ENCODE data around the gene THSD7A. TPM values are rescaled to one million over a fixed set of nuclear protein-coding genes. Genes with fewer than 3 reads are reported as not detected.

Gene THSD7A
- total and polyA plus RNA-seq, 2 of the 4 experiments (the other 2 are of a cell fraction): 0.02 to 0.18 TPM

- Histone ChIP-seq H2BK120ac (ENCODE audit: low read depth, low read length) (no peak overlapping the region), H3K36me3 (ENCODE audit: control insufficient read depth, insufficient read depth, low read length) (no peaks in the 10 kb centered on the region), H3K9me1 (ENCODE audit: insufficient read depth, low read length) (no peaks in the 10 kb centered on the region), H4K5ac (ENCODE audit: low read depth, low read length) (no peak overlapping the region), H3K9ac (ENCODE audit: low read depth, low read length) (no peak overlapping the region), H2AFZ (replicated peaks; ENCODE audit: low read length, poor library complexity) (no peak overlapping the region), H3K4ac (ENCODE audit: low read depth, low read length) (no peak overlapping the region), H4K8ac (ENCODE audit: low read depth in 2 of 2, low read length in 2 of 2) (no peak overlapping the region), H3K27ac (ENCODE audit: insufficient read depth, low read length) (no peak overlapping the region), H3K18ac (ENCODE audit: low read depth, low read length) (no peak overlapping the region), H3K9me3 (ENCODE audit: control insufficient read depth, insufficient read depth, low read length) (no peaks in the 10 kb centered on the region), H2AK5ac (ENCODE audit: low read depth, low read length) (no peak overlapping the region), H3K4me2 (ENCODE audit: low read depth, low read length) (no peak overlapping the region), H4K91ac (ENCODE audit: insufficient read depth, low read depth, low read length) (no peak overlapping the region), H3K4me1 (ENCODE audit: control insufficient read depth, insufficient read depth, low read length) (no peaks in the 10 kb centered on the region), H2AK9ac (replicated peaks; ENCODE audit: low read depth, low read length, poor library complexity) (no peak overlapping the region), H3K23ac (ENCODE audit: low read depth, low read length) (no peak overlapping the region), H3K4me3 (ENCODE audit: insufficient read depth, low read depth, low read length) (no peak overlapping the region), H2BK20ac (ENCODE audit: low read depth, low read length) (no peak overlapping the region), H2BK15ac (ENCODE audit: low read depth, low read length) (no peak overlapping the region), H3K79me1 (ENCODE audit: low read depth in 1 of 2, low read length in 2 of 2) (no peaks in the 10 kb centered on the region), H2BK5ac (ENCODE audit: low read depth, low read length, poor library complexity, severe bottlenecking) (no peak overlapping the region), H3K14ac (replicated peaks; ENCODE audit: low read depth, low read length) (no peak overlapping the region), H3K27me3 (ENCODE audit: control insufficient read depth, insufficient read depth, low read length) (no peaks in the 10 kb centered on the region), H4K20me1 (ENCODE audit: insufficient read depth, low read length) (no peaks in the 10 kb centered on the region), H3K56ac (ENCODE audit: extremely low read depth, insufficient read depth, low read length) (no peak overlapping the region)
- intact Hi-C loops (cut with micrococcal nuclease) (no loop called here), in situ Hi-C loops (cut with MboI; ENCODE audit: low sequenced_read_pairs) (no loop called here), dilution Hi-C loops (cut with HindIII; ENCODE audit: low sequenced_read_pairs, unreplicated experiment) (no loop called here)
- DNase-seq (no peak), ATAC-seq (ENCODE audit: low read depth) (no peak)
- BruUV-seq (replicated peaks): no TSS peak
- 100% methylated on average over 1 of the region's 6 CpGs; no CpG with 5 or more reads in 1 of the 2 experiments for WGBS, 2 experiments (ENCODE audit: extremely low coverage in 2 of 2, insufficient read length in 1 of 2)
- TF ChIP-seq RCOR1 (IDR thresholded peaks at IDR 0.05; ENCODE audit: insufficient replicate concordance, low read length) (no peak), RAD21 (IDR thresholded peaks at IDR 0.05; ENCODE audit: low read length) (no peak), NFE2L2 (IDR thresholded peaks at IDR 0.05; ENCODE audit: low read depth, low read length) (no peak), USF2 (IDR thresholded peaks at IDR 0.05; ENCODE audit: low read depth, low read length) (no peak), MAZ (IDR thresholded peaks at IDR 0.05; ENCODE audit: borderline replicate concordance, low read depth, low read length) (no peak), MXI1 (IDR thresholded peaks at IDR 0.05; ENCODE audit: borderline replicate concordance, low read depth, low read length) (no peak), MAFK (IDR thresholded peaks at IDR 0.05; ENCODE audit: low read depth, low read length) (no peak), POLR2A (IDR thresholded peaks at IDR 0.05; ENCODE audit: low read depth, low read length) (no peak), CTCF (conservative IDR thresholded peaks at IDR 0.05; ENCODE audit: low read depth, low read length) (no peak), CHD1 (IDR thresholded peaks at IDR 0.05; ENCODE audit: low read depth, low read length) (no peak), ELK1 (IDR thresholded peaks at IDR 0.05; ENCODE audit: borderline replicate concordance, low read depth, low read length) (no peak), CEBPB (IDR thresholded peaks at IDR 0.05; ENCODE audit: low read depth, low read length) (no peak), RFX5 (IDR thresholded peaks at IDR 0.05; ENCODE audit: low read depth, low read length) (no peak), SMC3 (IDR thresholded peaks at IDR 0.05; ENCODE audit: low read depth, low read length) (no peak), FOS (IDR thresholded peaks at IDR 0.05; ENCODE audit: low read depth, low read length) (no peak), BHLHE40 (IDR thresholded peaks at IDR 0.05; ENCODE audit: low read depth, low read length) (no peak)
- POLR2A ChIA-PET (ENCODE audit: unreplicated experiment): no interaction called here
- CTCF ChIA-PET: no interaction called here
Measured at GRCh38 chr7:11701829-11702560, 130.0 kb downstream of the THSD7A start.

Measured in IMR-90 (cell line).